CD4-positive, alpha-beta memory T cell (primary cell): ENCODE measurements around the gene VWA1. TPM values are rescaled to one million over a fixed set of nuclear protein-coding genes. Genes with fewer than 3 reads are reported as not detected.
"Not testable (repeated sequence)": the region's sequence is repeated elsewhere in the genome, so short reads cannot be mapped to it uniquely, and the experiment has no call there.

ENCODE experiments used
- CTCF ChIA-PET: fragments of 350-600 bp; sonication (Branson Sonifier 250); formaldehyde crosslinking; loops from one replicate; lab custom pipeline; 2021; ENCODE audit warnings: inconsistent platforms; ENCODE audit not compliant: partially characterized antibody; lab: Charles Lee
- POLR2A ChIA-PET: fragments of 350-600 bp; sonication (Branson Sonifier 250); formaldehyde crosslinking; loops from one replicate; lab custom pipeline; 2021; ENCODE audit not compliant: partially characterized antibody; lab: Charles Lee
- DNase-seq, 5 donors: peaks; one replicate each; pipeline versions ENCODE4 v3.0.0 to v3.0.0-alpha.2; 2020 to 2022; ENCODE audit warnings: mixed read lengths in 1 of 5
- H3K27ac ChIP-seq: one replicate; pipeline ENCODE4 v1.7.0; 2013; ENCODE audit warnings: low read depth, low read length
- H3K27me3 ChIP-seq: 2 replicates; pipeline ENCODE4 v1.7.0; 2013; ENCODE audit warnings: mild to moderate bottlenecking, low read length, moderate library complexity; ENCODE audit not compliant: insufficient read depth
- H3K36me3 ChIP-seq: 2 replicates; pipeline ENCODE4 v1.7.0; 2013; ENCODE audit warnings: mild to moderate bottlenecking, low read length, moderate library complexity; ENCODE audit not compliant: insufficient read depth
- H3K4me1 ChIP-seq: 2 replicates; pipeline ENCODE4 v1.7.0; 2013; ENCODE audit warnings: mild to moderate bottlenecking, low read length, moderate library complexity; ENCODE audit not compliant: insufficient read depth
- H3K4me3 ChIP-seq, 2 donors: one replicate each; pipeline ENCODE4 v1.7.0; 2013; ENCODE audit warnings: low read length in 2 of 2, mild to moderate bottlenecking in 1 of 2
- H3K9me3 ChIP-seq, 2 donors: one replicate each; pipeline ENCODE4 v1.7.0; 2013; ENCODE audit warnings: low read length in 2 of 2, control low read depth in 1 of 2; ENCODE audit not compliant: control insufficient read depth in 1 of 2
- H3K27ac Mint-ChIP-seq, 7 donors: one replicate each; pipeline ENCODE4 v1.8.0; 2020 to 2021; ENCODE audit warnings: mixed read lengths in 7 of 7, mild to moderate bottlenecking in 6 of 7, inconsistent platforms in 3 of 7, moderate library complexity in 3 of 7
- H3K27me3 Mint-ChIP-seq, 2 donors: one replicate each; pipeline ENCODE4 v1.8.0; 2020 to 2021; ENCODE audit warnings: mixed read lengths in 2 of 2
- H3K36me3 Mint-ChIP-seq, 2 donors: one replicate each; pipeline ENCODE4 v1.8.0; 2020 to 2021; ENCODE audit warnings: mixed read lengths in 2 of 2, inconsistent platforms in 1 of 2, mild to moderate bottlenecking in 1 of 2
- H3K4me1 Mint-ChIP-seq, 4 donors: one replicate each; pipeline ENCODE4 v1.8.0; 2020 to 2021; ENCODE audit warnings: mixed read lengths in 4 of 4, mild to moderate bottlenecking in 1 of 4
- H3K4me3 Mint-ChIP-seq, 8 donors: one replicate each; pipeline ENCODE4 v1.8.0; 2020 to 2021; ENCODE audit warnings: mixed read lengths in 8 of 8, mild to moderate bottlenecking in 7 of 8, moderate library complexity in 6 of 8, inconsistent platforms in 3 of 8
- H3K9me3 Mint-ChIP-seq, 8 donors: one replicate each; pipeline ENCODE4 v1.8.0; 2020 to 2021; ENCODE audit warnings: mixed read lengths in 8 of 8, mild to moderate bottlenecking in 5 of 8, inconsistent platforms in 3 of 8, moderate library complexity in 1 of 8
- intact Hi-C: fragments of 100-400 bp; cut with micrococcal nuclease; formaldehyde crosslinking; loops from one replicate; pipeline ENCODE4 v1.15.1; 2023
- polyA plus RNA-seq, 2 donors: library from polyadenylated mRNA; unstranded; fragments of 300-500 nt; fragmentation: Illumina TruSeq; gene quantifications; one replicate each; pipeline ENCODE4 v1.2.3, GENCODE V29; 2021
- total RNA-seq, 2 experiments: library from RNA; stranded (reverse); gene quantifications; one replicate each; pipeline ENCODE4 v1.2.3, GENCODE V29; 2021

Gene VWA1
- total and polyA plus RNA-seq, 4 experiments from 2014 or later, result not detected

DNA sequence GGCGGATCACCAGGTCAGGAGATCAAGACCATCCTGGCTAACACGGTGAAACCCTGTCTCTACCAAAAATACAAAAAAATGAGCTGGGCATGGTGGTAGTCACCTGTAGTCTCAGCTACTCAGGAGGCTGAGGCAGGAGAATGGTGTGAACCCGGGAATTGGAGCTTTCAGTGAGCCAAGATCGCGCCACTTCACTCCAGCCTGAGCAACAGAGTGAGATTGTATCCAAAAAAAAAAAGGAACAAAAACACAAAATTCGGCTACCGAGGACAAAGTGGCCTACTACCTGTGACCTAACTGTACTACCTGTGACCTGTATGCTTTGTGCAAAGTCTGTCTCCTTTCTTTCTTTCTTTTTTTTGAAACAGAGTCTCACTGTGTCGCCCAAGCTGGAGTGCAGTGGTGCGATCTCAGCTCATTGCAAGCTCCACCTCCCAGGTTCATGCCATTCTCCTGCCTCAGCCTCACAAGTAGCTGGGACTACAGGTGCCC lies 32.5 kb upstream of the VWA1 start:
- H3K4me3 ChIP-seq, H3K9me3 ChIP-seq, H3K27me3 ChIP-seq, DNase-seq, intact Hi-C loops, H3K9me3 Mint-ChIP-seq, H3K27ac ChIP-seq, H3K27me3 Mint-ChIP-seq: not testable (repeated sequence)
- ChIA-PET POLR2A (interaction anchor here (1.1 to 7.1 kb wide), 2 partner anchors 8 to 28 kb away, joined by 3 to 149 read pairs; partner anchors contain the start of gene AURKAIP1), CTCF (interaction anchor here (1.1 to 1.4 kb wide), 2 partner anchors 27 to 31 kb away, joined by 3 to 6 read pairs; partner anchors contain the start of gene AURKAIP1)
- H3K36me3 ChIP-seq, result peaks cover 43% of the 10 kb centered on the region
- Mint-ChIP-seq H3K27ac (peak overlapping the region in 2 of 7 donors; percentile 72 to 89), H3K4me1 (peaks cover 16 to 67% (median 41%) of the 10 kb centered on the region in 4 donors), H3K4me3 (peak overlapping the region in 1 of 8 donors; percentile 62), H3K36me3 (peaks cover 28 to 60% of the 10 kb centered on the region in 2 donors)
- peaks cover 40% of the 10 kb centered on the region for H3K4me1 ChIP-seq

DNA sequence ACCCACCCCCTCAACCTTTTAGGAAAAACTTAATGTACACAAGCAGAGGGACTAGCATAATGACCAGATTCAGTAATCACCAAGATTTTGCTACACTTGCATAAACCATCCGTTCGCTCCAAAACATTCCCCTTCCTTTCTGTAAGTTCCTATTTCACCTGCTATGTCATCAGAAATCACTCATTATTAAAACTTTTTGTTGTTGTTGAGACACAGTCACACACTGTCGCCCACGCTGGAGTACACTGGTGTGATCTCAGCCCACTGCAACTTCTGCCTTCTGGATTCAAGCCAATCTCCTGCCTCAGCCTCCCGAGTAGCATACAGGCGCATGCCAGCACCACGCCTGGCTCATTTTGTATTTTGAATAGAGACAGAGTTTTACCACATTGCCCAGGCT lies 31.8 kb upstream of the VWA1 start:
- H3K27ac Mint-ChIP-seq, result peak overlapping the region in 6 of 7 donors; percentile 18 to 89 (median 60)
- Histone ChIP-seq H3K27ac (no peak overlapping the region), H3K27me3 (no peaks in the 10 kb centered on the region), H3K9me3 (no peaks in the 10 kb centered on the region), H3K4me3 (no peak overlapping the region), H3K4me1 (peaks cover 41% of the 10 kb centered on the region), H3K36me3 (peaks cover 40% of the 10 kb centered on the region)
- intact Hi-C loops, result no loop called here
- H3K27me3 Mint-ChIP-seq, result no peaks in the 10 kb centered on the region
- ChIA-PET POLR2A (no interaction called here), CTCF (interaction anchor here (0.7 kb wide), 1 partner anchor 33 kb away, joined by 3 read pairs; no protein-coding TSS in a partner anchor)
- H3K4me1 Mint-ChIP-seq, result peaks cover 11 to 66% (median 41%) of the 10 kb centered on the region in 4 donors
- peaks cover 28 to 55% of the 10 kb centered on the region in 2 donors for H3K36me3 Mint-ChIP-seq
- no peak for DNase-seq
- peak overlapping the region in 3 of 8 donors; percentile 39 to 62 (median 58) for H3K4me3 Mint-ChIP-seq
- H3K9me3 Mint-ChIP-seq, result peaks cover 0 to 3% (median 0%) of the 10 kb centered on the region in 8 donors

DNA sequence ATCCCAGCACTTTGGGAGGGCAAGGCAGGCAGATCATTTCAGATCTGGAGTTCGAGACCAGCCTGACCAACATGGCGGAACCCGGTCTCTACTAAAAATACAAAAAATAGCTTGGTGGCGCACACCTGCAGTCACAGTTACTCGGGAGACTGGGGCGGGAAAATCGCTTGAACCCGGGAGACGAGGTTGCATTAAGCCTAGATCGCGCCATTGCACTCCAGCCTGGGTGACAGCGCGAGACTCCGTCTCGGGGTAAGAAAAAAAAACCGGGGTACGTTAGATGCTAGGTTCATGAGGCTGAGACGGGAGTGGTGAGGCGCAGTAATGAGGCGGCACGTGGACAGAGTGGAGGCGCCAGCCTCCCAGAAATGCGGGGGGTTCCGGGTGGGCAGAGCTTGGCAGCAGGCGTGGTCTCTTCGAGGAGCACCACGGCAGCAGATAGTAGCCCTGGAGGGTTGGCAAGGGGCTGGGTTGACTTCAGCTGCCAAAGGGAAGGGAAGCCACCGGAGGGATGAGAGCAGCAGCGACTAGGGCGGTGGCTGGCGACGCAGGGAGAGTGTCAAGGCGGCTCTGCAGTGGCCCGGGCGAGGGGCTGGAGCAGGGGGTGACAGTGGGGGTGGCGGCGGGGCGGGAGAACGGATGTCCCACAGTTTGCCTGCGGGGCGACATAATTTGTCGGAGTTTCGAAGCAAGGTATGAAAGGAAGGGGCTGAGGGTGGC lies 29.2 kb upstream of the VWA1 start:
- Histone ChIP-seq H3K4me1 (peaks cover 33% of the 10 kb centered on the region), H3K9me3 (no peaks in the 10 kb centered on the region), H3K27me3 (no peaks in the 10 kb centered on the region), H3K36me3 (peaks cover 31% of the 10 kb centered on the region), H3K27ac (peak overlapping the region; percentile 93), H3K4me3 (peak overlapping the region; percentile 76 to 95)
- DNase-seq, result no peak
- Mint-ChIP-seq H3K9me3 (peaks cover 0 to under 1% (median 0%) of the 10 kb centered on the region in 8 donors), H3K4me1 (peaks cover 12 to 58% (median 38%) of the 10 kb centered on the region in 4 donors), H3K36me3 (peaks cover 25 to 44% of the 10 kb centered on the region in 2 donors), H3K27me3 (no peaks in the 10 kb centered on the region), H3K4me3 (peak overlapping the region; percentile 90 to 96 (median 94)), H3K27ac (peak overlapping the region; percentile 80 to 97 (median 93))
- POLR2A ChIA-PET, result interaction anchor here (0.6 to 6.1 kb wide), 8 partner anchors 8 to 512 kb away, joined by 3 to 74 read pairs (median 3); partner anchors contain the start of genes AURKAIP1 and CCNL2
- CTCF ChIA-PET, result interaction anchor here (0.9 to 1.7 kb wide), 4 partner anchors 9 to 35 kb away, joined by 3 to 5 read pairs (median 4); partner anchors contain the start of gene AURKAIP1
- intact Hi-C loops, result no loop called here

DNA sequence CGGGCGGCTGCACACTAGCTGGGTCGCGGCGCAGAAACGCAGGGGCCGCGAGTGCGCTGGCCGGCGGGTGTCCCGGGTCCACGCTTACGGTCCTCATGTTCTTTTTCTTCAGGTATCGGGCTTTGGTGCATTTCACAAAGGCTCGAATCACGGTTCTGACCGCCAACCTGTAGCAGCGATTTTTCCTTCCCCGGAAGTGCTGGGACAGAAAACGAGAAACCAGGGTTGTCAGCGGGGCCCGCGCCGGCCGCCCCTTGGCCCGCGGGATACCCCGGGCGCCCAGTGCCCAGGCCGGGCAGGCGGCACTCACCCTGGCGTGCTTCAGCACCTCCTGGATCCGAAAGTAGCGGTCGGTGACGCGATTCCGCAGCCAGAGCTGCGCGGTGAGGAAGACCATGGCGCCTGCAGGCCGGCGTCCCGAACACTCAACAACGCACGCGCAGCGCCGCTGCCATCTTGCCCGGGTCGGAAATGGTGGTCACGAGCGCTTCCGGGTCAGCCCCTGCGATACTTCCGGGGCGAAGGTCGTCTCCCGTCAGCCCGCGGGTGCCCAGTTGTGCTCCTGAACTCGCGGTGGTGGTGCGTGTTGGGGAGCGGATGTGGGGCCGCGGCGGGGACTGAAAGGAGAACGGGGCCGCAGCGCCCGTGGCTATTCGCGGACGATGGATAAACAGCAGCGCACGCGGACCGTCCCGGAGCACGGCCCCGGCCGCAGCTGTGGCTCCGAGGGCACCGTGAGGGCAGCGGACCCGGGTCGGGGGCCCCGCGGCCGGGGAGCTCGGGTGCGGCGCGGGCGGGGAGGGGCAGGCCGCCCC lies 28.5 kb upstream of the VWA1 start, which contains the start of gene MRPL20:
MRPL20 (minus strand) TSS at position 473 of the 815 bp plus-strand sequence; CDS start at position 397, 76 bp downstream.
- Mint-ChIP-seq H3K27me3 (no peaks in the 10 kb centered on the region), H3K36me3 (peaks cover 19 to 37% of the 10 kb centered on the region in 2 donors), H3K4me1 (peaks cover 13 to 51% (median 33%) of the 10 kb centered on the region in 4 donors), H3K27ac (peak within 1 kb of the TSS; percentile 80 to 97 (median 95)), H3K9me3 (peaks cover 0 to 3% (median 0%) of the 10 kb centered on the region in 8 donors), H3K4me3 (peak within 1 kb of the TSS; percentile 90 to 96 (median 94))
- intact Hi-C loops, result loop anchor here (1.0 kb wide), 3 partner anchors 8 to 64 kb away; partner anchors contain the start of genes ATAD3B, AURKAIP1 and CCNL2
- H3K9me3 ChIP-seq, result no peaks in the 10 kb centered on the region
- DNase-seq, result peak; percentile 93 to 96 (median 95)
- ChIA-PET POLR2A (interaction anchor here (0.6 to 6.1 kb wide), 14 partner anchors 8 to 512 kb away, joined by 3 to 74 read pairs (median 3); partner anchors contain the start of genes AURKAIP1, CCNL2 and UBE2J2), CTCF (interaction anchor here (0.8 to 1.3 kb wide), 4 partner anchors 8 to 35 kb away, joined by 3 to 4 read pairs (median 4); partner anchors contain the start of gene CCNL2)
- H3K36me3 ChIP-seq, result peaks cover 23% of the 10 kb centered on the region
- H3K4me3 ChIP-seq, result peak within 1 kb of the TSS; percentile 76 to 95
- peak within 1 kb of the TSS; percentile 93 for H3K27ac ChIP-seq
- H3K4me1 ChIP-seq, result peaks cover 30% of the 10 kb centered on the region
- no peaks in the 10 kb centered on the region for H3K27me3 ChIP-seq

DNA sequence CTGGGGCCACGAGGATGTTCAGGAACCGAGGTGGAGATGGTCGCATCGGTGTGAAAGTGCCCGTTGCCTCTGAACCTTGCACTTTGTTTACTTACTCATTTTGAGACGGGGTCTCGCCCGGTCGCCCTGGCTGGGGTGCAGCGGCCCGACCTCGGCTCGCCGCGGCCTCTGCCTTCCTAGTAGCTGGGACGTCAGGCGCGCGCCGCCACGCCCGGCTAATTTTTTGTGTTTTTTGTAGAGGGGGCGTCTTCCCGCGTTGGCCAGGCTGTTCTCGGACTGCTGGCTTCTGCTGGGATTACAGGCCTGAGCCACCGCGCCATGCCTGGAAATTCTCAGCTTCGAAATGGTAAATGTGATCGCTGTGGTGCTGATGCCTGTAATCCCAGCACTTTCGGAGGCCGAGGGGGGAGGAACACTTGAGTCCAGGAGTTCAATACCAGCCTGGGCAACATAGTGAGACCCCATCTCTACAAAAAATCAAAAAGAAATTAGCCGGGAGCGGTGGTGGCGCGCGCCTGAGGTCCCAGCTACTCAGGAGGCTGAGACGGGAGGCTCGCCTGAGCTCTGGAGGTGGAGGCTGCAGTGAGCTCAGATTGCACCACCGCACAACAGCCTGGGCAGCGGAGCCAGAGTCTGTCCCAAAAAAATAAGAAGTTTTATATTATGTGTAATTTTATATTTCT lies 27.7 kb upstream of the VWA1 start:
- Histone ChIP-seq H3K4me1 (peaks cover 30% of the 10 kb centered on the region), H3K9me3 (no peaks in the 10 kb centered on the region), H3K4me3 (peak overlapping the region; percentile 42 to 95), H3K36me3 (peaks cover 19% of the 10 kb centered on the region), H3K27me3 (no peaks in the 10 kb centered on the region), H3K27ac (peak overlapping the region; percentile 93)
- Mint-ChIP-seq H3K4me1 (peaks cover 13 to 46% (median 31%) of the 10 kb centered on the region in 4 donors), H3K27ac (peak overlapping the region; percentile 57 to 88 (median 88)), H3K27me3 (no peaks in the 10 kb centered on the region), H3K9me3 (peaks cover 0 to 3% (median 0%) of the 10 kb centered on the region in 8 donors), H3K4me3 (peak overlapping the region; percentile 74 to 96 (median 85)), H3K36me3 (peaks cover 13 to 32% of the 10 kb centered on the region in 2 donors)
- POLR2A ChIA-PET, result interaction anchor here (0.7 to 6.1 kb wide), 12 partner anchors 9 to 372 kb away, joined by 3 to 74 read pairs (median 3); partner anchors contain the start of genes AURKAIP1, CCNL2 and UBE2J2
- CTCF ChIA-PET, result interaction anchor here (0.8 to 1.0 kb wide), 4 partner anchors 8 to 36 kb away, joined by 3 to 4 read pairs (median 4); partner anchors contain the start of gene CCNL2
- intact Hi-C loops, result loop anchor here (1.0 kb wide), 3 partner anchors 8 to 64 kb away; partner anchors contain the start of genes ATAD3B, AURKAIP1 and CCNL2
- peak in 1 of 5 donors; percentile 50 for DNase-seq

DNA sequence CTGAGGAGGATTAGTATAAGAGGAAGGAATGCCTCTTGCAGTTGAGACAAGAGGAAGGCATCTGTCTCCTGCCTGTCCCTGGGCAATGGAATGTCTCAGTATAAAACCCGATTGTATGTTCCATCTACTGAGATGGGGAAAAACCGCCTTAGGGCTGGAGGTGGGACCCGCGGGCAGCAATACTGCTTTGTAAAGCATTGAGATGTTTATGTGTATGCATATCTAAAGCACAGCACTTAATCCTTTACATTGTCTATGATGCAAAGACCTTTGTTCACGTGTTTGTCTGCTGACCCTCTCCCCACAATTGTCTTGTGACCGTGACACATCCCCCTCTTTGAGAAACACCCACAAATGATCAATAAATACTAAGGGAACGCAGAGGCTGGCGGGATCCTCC lies 25.3 kb upstream of the VWA1 start:
- not testable (repeated sequence) for H3K27me3 Mint-ChIP-seq

More for the DNA sequence above, 25.3 kb upstream of the VWA1 start:
- H3K4me3 ChIP-seq, H3K27me3 ChIP-seq, DNase-seq, H3K9me3 Mint-ChIP-seq, H3K9me3 ChIP-seq, CTCF ChIA-PET, H3K27ac ChIP-seq, intact Hi-C loops, H3K36me3 ChIP-seq: not testable (repeated sequence)
- peaks cover 4 to 20% of the 10 kb centered on the region in 2 donors for H3K36me3 Mint-ChIP-seq
- peaks cover 10 to 40% (median 25%) of the 10 kb centered on the region in 4 donors for H3K4me1 Mint-ChIP-seq
- H3K4me1 ChIP-seq, result peaks cover 29% of the 10 kb centered on the region
- POLR2A ChIA-PET, result interaction anchor here (6.1 kb wide), 1 partner anchor 37 kb away, joined by 74 read pairs; the partner anchor contains the start of gene AURKAIP1
- H3K27ac Mint-ChIP-seq, result peak overlapping the region in 1 of 7 donors; percentile 70
- H3K4me3 Mint-ChIP-seq, result peak overlapping the region in 4 of 8 donors; percentile 16 to 68 (median 36)
